Tibial artery (tissue), 4 donors: ENCODE results near the gene LECT2.

Source experiments
- DNase-seq, 2 donors: peaks; one replicate each; pipeline ENCODE4 v3.0.0-alpha.2; 2019
- H3K27ac ChIP-seq, 2 donors: fragments of 200-600 bp; sonication (generic) in 1 of 2; 1 replicate in 1 of 2; 2 replicates in 1 of 2; pipeline ENCODE4 v1.5.1; 2018 to 2019; ENCODE audit warnings: mild to moderate bottlenecking in 1 of 2
- H3K27me3 ChIP-seq, 2 donors: fragments of 200-600 bp; sonication (generic) in 1 of 2; one replicate each; pipeline versions ENCODE4 v1.5.1 to v1.6.0; 2016 to 2019
- H3K36me3 ChIP-seq, 3 donors: fragments of 200-600 bp; sonication (generic) in 2 of 3; one replicate each; pipeline ENCODE4 v1.5.1; 2016 to 2019; ENCODE audit warnings: mild to moderate bottlenecking in 2 of 3
- H3K4me1 ChIP-seq, 4 donors: fragments of 200-600 bp; sonication (generic) in 2 of 4; 1 replicate in 3 of 4; 2 replicates in 1 of 4; pipeline ENCODE4 v1.5.1; 2016 to 2019
- H3K4me3 ChIP-seq, 2 donors: fragments of 200-600 bp; sonication (generic) in 1 of 2; 1 replicate in 1 of 2; 2 replicates in 1 of 2; pipeline ENCODE4 v1.5.1; 2018 to 2019; ENCODE audit warnings: mild to moderate bottlenecking in 2 of 2
- H3K9me3 ChIP-seq, 3 donors: fragments of 200-600 bp; sonication (generic) in 1 of 3; one replicate each; pipeline ENCODE4 v1.5.1; 2016 to 2019
- intact Hi-C: fragments of 100-400 bp; cut with DNase I; formaldehyde crosslinking; loops from one replicate; pipeline ENCODE4 v1.15.0; 2023; ENCODE audit warnings: low total_unique reads
- TF ChIP-seq, protein P1 (sequence below), 2 experiments: fragments of 200-600 bp in 1 of 2; fragments of 450-650 bp in 1 of 2; IDR thresholded peaks; one replicate each; pipeline ENCODE4 v1.5.1; 2017 to 2019; ENCODE audit warnings: antibody characterized with exemption in 2 of 2, mild to moderate bottlenecking in 1 of 2, moderate library complexity in 1 of 2

LECT2 gene

DNA sequence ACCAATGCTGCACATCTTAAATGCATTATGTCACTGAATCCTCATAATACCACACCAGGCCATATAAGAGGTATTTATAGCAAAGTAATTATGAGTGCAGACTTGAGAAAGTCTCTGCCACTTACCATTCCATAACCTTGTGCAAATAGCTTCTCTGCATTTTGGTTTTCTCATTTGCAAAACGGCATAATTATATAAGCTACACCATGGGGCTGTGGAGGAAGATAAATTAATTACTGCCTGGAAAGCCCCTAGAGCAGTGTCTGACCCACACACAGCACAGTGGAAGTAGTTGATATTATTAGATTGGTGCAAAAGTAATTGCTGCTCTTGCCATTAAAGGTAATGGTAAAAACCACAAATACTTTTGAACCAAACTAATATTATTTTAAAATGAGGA is 49.6 kb downstream of the LECT2 start:
- intact Hi-C loops, result no loop called here
- H3K27me3 ChIP-seq, result peaks cover 0 to 40% of the 10 kb centered on the region in 2 donors
- TF ChIP-seq, protein P1, sequence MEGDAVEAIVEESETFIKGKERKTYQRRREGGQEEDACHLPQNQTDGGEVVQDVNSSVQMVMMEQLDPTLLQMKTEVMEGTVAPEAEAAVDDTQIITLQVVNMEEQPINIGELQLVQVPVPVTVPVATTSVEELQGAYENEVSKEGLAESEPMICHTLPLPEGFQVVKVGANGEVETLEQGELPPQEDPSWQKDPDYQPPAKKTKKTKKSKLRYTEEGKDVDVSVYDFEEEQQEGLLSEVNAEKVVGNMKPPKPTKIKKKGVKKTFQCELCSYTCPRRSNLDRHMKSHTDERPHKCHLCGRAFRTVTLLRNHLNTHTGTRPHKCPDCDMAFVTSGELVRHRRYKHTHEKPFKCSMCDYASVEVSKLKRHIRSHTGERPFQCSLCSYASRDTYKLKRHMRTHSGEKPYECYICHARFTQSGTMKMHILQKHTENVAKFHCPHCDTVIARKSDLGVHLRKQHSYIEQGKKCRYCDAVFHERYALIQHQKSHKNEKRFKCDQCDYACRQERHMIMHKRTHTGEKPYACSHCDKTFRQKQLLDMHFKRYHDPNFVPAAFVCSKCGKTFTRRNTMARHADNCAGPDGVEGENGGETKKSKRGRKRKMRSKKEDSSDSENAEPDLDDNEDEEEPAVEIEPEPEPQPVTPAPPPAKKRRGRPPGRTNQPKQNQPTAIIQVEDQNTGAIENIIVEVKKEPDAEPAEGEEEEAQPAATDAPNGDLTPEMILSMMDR (IDR thresholded peaks at IDR 0.05), result no peak

DNA sequence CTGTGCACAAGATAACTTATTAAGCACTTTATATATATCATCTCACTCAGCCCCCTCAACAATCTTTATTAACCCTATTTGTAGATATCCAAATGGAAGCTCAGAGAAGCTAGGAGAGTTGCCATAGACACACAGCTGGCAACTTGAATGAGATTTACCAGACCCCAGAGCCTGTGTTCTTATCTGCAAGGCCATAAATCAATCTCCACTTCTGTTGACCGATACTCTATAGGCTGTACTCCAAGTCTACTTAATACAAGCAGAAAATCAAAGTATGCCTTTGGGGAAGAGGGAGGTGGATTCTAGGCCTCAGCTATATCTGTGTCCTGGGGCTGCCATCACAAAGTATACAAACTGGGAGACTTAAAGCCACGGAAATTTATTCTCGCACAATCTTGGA is 53.1 kb downstream of the LECT2 start:
- TF ChIP-seq, protein P1 (IDR thresholded peaks at IDR 0.05), result no peak
- intact Hi-C loops, result no loop called here

More for the DNA sequence above, 49.6 kb downstream of the LECT2 start:
- no peak overlapping the region for H3K4me3 ChIP-seq
- no peaks in the 10 kb centered on the region for H3K9me3 ChIP-seq
- no peak overlapping the region for H3K27ac ChIP-seq
- no peaks in the 10 kb centered on the region for H3K4me1 ChIP-seq
- DNase-seq, result no peak
- H3K36me3 ChIP-seq, result no peaks in the 10 kb centered on the region

DNA sequence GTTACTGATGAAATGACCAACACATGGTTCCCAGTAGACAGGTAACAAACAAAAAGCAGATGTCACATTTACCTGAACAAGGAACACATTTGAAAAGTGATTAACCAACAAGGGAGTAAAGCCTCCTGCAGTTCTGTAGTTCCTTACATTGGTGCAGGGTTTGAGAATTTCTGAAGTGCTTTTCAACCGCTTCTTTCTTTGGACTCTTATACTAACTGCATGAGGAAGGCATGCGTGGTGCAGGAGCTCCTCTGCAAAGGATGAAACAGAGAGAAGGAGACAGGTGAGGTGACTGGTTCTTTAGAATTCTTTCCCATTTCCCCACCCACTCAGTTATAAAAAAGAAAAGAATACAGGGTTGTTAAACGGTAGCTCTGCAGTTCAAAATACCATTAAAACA is 54.5 kb downstream of the LECT2 start:
- no peak overlapping the region for H3K4me3 ChIP-seq
- intact Hi-C loops, result no loop called here
- H3K27ac ChIP-seq, result no peak overlapping the region
- no peaks in the 10 kb centered on the region for H3K36me3 ChIP-seq
- TF ChIP-seq, protein P1 (IDR thresholded peaks at IDR 0.05), result no peak
- no peak for DNase-seq
- H3K9me3 ChIP-seq, result no peaks in the 10 kb centered on the region
- H3K4me1 ChIP-seq, result no peaks in the 10 kb centered on the region
- peaks cover 0 to 25% of the 10 kb centered on the region in 2 donors for H3K27me3 ChIP-seq

More for the DNA sequence above, 53.1 kb downstream of the LECT2 start:
- no peak for DNase-seq
- Histone ChIP-seq H3K27me3 (peaks cover 0 to 26% of the 10 kb centered on the region in 2 donors), H3K27ac (no peak overlapping the region), H3K4me1 (no peaks in the 10 kb centered on the region), H3K9me3 (no peaks in the 10 kb centered on the region), H3K36me3 (no peaks in the 10 kb centered on the region), H3K4me3 (no peak overlapping the region)

DNA sequence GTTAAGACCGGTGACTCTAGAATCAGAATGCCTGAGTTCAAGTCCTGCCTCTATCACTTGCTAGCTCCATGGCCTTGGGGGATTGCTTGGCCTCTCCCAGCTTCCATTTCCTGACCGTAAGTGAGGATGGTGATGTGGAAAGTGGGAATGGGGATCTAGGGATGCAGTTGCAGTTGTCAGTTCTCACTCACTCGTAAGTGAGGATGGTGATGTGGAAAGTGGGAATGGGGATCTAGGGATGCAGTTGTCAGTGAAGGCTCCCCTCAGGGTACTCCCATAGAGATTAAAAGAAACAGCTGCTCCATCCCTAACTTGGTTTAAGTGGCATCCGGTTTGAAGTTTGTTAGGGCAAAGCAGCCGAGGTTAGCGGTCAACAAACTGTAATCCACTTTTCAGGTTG is 56.1 kb downstream of the LECT2 start:
- no peak for DNase-seq
- intact Hi-C loops, result no loop called here
- Histone ChIP-seq H3K9me3 (no peaks in the 10 kb centered on the region), H3K4me3 (no peak overlapping the region), H3K27me3 (peaks cover 0 to 27% of the 10 kb centered on the region in 2 donors), H3K36me3 (no peaks in the 10 kb centered on the region), H3K4me1 (no peaks in the 10 kb centered on the region), H3K27ac (no peak overlapping the region)
- TF ChIP-seq, protein P1 (IDR thresholded peaks at IDR 0.05), result no peak
